NCI-H345 treated with DMSO at 0.1 percent for 48 hours (cell line): ENCODE results near the gene GAMT.

Source experiments
- DNase-seq: peaks from one replicate; lab custom pipeline; 2025; ENCODE audit not compliant: unreplicated experiment; lab: John Stamatoyannopoulos, UW

Gene GAMT

DNA sequence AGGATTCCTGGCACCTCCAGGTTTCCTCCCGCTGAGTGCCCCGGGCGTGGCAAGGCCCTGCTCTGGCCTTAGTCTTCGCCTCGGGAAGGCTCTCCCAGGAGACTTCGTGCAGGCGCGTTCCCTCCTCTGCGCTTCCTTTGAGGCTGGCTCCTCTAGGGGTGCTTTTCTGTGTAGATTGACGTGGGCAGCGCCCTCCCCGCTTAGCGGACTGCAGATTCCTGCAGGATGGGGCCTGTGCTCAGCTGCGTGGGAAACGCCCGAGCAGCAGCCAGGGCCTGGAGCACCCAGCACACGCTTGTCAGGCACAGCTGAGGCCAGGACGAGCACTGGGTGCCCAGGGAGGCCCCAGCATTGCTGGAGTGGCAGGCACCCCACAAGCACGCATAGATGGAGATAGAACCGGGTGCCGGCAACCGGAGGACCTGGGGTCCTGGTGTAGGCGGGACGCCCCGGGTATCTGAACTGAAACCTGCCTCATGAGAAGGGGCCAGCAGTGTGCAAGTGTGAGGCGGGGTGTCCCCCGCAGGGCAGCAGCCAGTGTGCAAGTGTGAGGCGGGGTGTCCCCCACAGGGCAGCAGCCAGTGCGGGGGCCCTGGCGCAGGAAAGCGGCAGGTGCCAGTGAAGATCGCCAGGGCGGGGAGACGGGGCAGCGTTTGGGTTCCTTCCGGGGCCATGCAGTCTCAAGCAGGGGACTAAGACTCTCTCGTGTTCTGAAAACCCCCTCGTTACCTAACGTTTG, 14.2 kb downstream of the GAMT start:
- DNase-seq: no peak

DNA sequence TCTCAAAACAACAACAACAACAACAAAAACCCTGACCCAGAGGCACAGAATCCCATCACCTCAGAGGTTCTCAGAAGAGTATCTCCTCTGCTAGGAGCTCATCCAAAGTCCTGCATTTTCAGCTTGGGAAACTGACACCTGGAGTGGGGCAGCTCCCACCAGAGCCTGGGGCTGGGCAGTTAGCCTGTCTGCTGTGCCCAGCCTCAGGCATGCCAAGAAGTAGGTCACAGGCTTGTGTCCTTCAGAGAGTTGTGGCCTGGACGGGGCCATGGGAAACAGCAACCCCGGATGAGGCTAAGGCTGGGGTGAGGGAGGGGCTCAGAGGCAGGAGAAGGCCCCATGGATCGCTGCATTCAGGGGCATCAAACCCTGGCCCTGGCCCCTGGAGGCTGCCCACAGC, 15.5 kb downstream of the GAMT start:
- DNase-seq: no peak

DNA sequence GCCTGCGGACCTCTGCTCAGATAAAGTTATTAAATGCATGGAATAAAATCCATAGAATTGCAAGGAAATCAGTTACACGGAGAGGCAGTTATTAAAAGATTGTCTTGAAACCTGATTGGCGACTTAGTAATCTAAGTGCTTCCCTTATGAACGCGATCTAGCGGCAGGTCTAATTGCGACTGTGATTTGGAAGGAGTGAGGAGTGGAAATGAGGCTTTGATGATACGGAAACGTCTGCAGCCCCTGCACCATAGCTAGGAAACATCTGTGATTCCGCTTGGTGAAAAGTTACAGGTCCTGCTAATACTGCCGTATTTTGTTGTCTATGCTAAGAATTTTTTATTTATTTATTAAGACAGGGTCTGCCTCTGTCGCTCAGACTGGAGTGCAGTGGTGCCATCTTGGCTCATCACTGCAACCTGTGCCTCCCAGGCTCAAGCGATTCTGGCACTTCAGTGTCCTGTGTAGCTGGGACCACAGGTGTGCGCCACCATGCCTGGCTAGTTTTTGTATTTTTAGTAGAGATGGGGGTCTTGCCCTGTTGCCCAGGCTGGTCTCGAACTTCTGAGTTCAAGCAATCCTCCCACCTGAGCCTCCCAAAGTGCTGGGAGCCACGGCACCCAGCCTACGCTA, 16.7 kb downstream of the GAMT start:
- no peak for DNase-seq

DNA sequence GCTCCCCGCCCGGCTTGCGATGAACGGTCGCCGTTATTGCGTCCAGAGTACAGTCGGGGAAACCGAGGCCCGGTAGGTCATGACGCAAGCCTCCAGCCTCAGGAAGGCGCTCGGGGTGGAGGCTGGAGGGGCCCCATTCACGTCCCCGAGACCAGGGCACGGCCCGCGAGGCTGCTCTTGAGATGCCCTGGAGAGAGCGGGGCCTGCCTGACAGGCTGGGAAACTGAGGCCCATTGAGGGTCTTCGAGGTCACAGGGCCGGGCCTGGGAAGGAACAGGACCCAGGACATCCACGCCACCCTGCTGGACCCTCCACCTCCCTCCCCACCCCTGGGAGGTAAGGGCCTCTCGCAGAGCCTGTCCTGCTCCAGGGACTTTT, 17.3 kb downstream of the GAMT start:
- no peak for DNase-seq

DNA sequence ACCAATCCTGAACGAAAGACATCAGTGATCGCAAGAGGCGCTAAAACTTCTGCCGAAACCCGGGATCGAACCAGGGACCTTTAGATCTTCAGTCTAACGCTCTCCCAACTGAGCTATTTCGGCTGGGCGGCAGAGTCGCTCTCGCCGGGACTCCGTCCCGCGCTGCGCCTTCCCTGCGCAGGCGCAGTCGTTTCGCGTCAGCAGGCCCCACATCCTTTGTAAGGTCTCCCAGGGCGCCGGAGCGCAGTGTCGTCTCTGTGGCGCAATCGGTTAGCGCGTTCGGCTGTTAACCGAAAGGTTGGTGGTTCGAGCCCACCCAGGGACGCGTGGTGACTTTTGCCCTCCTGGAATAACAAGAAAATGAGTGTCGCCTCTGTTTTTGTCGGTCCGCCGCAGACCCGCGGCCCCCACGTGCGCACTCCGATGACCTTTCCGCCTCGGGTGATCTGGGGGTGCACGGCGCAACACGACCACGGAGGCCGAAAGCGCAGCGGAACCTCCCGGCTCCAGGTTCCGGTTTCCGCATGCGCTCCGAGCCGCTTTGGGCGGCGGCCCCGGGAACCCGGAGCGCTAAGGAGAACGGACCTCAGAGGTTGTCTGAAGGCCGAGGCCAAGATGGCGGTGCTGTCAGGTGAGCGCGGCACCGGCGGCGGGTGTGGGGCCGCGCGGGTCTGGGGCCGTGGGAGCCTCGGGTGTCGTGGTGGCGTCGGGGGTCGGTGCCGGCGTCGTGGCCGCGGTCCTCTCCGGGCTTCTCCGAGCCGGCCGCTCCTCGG, 17.8 kb downstream of the GAMT start, which contains the start of gene NDUFS7:
Gene NDUFS7, plus strand, starts transcription at position 596 of the 773 bp plus-strand sequence. Its CDS starts 20 bp downstream, at position 616.
- peak; percentile 68 for DNase-seq

DNA sequence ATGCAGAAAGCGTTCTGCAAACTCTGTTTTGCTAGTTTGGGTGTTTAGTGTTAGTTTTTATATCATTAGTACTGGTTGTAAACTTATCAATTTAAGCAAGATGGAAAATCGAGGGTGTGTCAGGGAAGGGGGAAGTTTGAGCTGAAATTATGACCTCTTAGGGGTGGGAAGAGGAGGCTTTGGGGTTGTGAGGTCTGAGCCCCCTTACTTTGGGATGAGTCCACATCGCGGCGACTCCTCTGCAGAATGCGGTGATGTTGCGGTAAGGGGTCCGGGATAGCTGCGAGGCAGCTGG, 18.4 kb downstream of the GAMT start:
- no peak for DNase-seq

DNA sequence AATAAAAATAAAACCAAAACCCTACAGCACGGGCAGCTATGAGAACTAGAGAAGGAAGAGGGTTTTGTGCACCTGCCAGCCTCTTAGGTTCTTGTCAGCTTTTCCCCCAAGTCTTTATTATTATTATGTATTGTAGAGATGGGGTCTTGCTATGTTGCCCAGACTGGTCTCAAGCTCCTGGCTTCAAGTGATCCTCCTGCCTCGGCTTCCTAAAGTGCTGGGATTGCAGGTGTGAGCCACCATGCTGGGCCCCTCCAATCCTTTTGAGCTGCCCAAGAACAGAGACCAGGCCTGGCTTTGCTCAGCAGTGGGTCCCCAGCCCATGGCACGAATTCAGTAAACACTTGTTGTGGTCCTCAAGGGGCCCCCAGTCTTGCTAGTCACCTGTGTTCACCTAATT, 19.1 kb downstream of the GAMT start:
- no peak for DNase-seq

DNA sequence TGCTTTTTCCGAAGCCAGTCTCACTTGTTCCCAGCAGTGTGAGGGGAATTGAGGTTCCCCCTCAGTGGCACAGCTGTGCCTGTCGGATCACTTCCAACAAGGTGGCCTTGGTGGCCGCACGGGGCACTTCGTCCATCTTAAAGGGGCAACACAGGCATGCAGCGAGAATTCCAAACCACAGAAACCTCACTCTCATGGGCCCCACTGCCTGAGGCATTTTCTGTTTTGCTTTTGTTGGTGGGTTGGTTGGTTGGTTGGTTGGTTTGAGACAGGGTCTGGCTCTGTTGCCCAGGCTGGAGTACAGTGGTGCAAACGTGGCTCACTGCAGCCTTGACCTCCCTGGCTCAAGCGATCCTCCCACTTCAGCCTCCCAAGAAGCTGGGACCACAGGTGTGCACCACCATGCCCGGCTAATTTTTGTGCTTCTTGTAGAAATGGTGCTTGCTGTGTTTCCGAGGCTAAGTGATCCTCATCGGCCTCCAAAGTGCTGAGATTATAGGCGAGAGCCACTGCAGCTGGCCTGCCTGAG, 21.3 kb downstream of the GAMT start:
- DNase-seq: no peak

DNA sequence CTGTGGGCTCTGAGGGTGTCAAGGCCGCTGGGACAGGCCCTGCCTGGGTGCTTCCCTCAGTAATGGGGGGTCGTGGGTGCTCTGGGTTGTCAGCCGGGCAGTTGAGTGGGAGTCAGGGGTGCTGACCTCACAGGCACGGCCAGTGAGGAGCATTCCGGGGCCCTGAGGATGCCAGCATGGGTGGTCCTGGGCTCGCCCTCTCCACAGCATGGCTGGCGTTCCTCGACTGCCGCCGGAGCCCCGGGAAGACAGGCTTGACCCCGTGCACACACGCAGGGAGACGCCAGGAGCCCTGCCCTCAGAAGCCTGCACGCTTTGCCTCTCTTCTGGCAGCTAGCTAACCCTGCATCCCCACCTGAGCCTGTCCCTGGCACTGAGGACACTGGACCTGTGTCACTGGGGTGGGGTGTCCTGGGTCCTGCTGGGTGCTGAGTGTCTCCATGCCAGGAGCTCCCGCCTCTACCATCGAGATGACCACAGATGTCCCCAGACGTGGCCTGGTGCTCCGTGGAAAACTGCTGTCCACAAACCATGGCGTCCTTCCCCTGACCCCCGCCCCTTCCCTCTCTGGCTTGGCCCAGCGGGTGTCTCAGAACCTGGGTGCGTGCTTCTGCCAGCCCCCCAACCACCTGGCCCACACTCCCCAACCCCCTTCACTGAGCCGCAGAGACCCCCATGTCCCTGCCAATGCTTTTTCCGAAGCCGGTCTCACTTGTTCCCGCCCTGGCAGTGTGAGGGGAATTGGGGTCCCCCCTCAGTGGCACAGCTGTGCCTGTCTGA, 22.0 kb downstream of the GAMT start:
- DNase-seq: no peak

DNA sequence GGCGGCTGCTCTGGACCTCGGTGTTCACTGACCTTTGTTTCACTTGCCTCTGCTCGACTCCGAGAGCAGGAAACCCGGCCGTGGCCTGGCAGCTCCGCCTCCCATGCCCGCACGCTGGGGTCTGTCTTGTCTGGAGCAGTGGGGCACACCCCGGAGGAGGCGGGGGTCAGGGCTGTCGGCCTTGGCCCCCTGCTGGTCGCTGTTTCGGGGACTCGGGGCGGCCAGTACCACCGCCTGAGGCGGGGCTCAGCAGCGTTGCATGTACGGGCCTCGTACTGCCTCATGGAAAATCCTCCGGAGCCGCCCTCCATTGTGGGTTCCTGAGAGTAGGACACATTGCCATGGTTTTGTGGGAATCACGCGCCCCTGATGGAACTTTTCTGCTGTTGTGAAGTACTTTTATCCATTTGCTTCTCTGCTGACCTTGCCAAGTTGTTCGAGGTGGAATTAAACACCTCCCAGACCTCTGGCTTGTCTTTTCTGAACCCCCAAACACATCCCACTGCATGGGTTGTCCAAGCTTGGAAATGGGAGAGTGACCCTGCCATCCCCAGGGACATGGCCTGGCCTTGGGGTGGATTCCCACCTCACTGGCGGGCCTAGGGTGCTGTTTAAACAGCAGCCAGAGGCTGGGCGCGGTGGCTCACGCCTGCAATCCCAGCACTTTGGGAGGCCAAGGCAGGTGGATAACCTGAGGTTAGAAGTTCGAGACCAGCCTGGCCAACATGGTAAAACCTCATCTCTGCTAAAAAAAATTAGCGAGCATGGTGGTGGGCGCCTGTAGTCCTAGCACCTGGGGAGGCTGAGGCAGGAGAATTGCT, 23.2 kb downstream of the GAMT start:
- DNase-seq: no peak

DNA sequence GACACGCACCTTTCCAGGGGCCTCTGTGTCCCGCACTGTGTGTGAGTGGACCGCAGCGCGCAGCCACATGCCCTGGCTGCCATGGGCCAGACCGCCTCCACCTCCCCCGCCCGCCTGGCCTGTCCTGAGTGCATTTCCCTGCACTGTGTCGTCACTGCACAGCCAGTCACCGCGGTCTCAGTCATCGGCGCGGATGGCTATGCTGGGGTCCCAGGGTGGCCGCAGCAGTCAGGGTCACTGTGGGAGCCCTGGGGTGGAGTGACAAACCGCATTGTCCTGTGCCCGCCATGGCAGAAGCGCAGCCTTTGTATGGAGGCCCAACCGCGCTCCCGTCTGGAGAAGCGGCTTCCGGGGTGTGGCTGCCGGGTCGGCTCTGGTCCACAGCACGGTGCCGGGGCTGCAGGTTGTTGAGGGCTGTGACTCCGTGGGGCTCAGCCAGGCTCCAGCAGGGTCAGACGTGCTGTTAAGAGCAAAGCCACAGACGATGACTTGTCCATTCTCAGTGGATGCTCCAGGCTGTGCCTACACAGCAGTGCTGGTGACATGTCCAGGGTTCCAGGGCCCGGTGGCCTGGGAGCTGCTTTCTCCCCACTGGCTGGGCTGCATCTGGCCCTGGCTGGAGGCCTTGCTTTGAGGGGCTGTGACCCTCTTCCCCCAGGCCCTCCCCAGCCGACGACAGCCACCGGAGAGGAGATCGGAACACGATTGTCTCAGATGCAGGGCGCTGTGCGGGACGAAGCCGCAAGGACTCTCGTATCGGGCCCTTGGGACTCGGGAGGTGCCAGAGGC, 24.0 kb downstream of the GAMT start:
- no peak for DNase-seq

DNA sequence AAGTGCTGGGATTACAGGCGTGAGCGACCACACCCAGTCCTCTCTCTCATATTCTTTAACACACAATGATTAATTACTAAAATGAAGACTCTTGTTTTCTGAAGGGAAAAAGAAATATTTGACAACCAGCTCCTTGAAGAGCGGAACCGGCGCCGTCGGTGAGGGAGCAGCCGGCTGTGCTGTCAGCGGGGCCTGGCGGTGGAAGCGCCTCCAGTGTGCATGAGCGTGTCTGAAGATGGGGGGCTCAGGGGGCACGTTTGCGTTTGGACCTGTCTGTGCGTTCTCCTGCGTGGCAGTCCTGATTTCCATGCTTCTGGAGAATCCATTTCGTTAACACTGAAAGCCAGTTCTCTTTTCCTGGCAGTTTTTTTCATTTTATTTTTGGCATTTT, 24.9 kb downstream of the GAMT start:
- DNase-seq: no peak

DNA sequence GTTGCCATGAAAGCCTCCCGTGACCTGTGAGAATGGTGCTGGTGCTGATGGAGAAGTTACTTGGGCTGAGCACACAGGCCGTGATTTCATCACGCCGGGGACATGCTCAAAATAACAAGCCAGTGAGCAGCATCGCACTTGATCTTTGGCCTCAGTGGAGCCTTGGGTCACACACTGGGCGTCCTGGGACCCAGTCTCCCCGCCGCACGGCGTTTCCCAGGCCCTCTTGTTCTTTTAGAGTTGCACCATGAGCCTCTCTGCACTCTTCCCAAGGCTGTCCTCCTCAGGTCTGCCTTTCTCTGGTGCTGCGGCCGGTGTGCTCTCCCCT, 27.1 kb downstream of the GAMT start:
- DNase-seq: no peak

DNA sequence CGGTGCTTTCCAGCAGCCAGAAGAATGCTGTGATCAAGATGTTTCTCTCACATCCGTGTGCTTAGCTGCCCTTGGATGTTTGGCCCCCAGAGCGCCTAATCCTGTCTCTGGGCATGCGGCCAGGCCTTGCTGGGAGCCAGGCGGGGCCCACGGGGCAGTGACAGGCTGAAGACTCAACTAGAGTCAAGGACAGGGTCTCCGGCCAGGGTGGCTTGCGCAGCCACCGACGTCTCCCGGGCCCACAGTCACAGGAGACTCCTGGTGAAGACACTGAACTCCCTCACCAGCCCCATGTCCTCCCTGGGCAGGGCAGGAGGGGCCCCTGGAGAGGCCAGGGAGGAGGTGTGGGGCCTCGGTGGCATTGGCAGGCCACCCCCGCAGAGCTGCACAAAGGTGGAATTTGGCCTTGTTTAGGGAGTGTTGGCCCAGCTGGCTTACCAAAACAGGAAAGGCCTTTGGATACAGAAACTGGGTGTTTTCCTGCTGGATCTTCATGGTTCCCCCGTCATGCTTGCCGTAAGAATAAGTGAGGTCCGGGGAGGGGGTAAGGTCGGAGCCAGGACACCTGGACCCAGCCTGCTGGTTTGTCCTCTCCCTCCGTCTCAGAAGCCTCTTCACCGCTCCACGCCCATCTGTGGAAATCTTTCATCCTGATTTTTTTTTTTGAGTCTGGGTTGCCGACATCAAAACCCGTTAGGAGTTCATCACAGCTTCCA, 27.6 kb downstream of the GAMT start:
- no peak for DNase-seq

DNA sequence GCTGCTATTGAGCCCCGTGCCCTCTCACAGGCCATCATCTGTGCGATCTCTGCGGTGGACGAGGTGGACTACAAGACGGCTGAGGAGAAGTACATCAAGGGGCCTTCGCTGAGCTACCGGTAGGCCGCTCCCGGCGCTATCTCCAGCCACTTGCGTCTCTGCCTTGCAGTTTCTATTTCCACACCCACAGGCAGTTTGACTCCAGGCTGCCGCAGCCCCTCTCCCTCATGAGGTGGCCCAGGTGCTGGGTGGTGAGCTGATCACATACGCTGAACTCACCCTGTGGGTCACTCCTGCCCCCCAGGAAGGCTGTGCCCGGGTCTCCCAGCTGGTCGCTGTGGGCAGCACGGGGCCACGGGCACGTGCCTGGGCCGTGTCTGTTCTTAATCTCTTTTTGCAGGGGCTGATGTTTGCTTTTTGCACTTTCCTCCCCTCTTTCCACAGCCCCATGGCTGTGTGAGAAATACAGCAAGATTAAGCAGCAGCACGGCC, 28.3 kb downstream of the GAMT start:
- DNase-seq: no peak

DNA sequence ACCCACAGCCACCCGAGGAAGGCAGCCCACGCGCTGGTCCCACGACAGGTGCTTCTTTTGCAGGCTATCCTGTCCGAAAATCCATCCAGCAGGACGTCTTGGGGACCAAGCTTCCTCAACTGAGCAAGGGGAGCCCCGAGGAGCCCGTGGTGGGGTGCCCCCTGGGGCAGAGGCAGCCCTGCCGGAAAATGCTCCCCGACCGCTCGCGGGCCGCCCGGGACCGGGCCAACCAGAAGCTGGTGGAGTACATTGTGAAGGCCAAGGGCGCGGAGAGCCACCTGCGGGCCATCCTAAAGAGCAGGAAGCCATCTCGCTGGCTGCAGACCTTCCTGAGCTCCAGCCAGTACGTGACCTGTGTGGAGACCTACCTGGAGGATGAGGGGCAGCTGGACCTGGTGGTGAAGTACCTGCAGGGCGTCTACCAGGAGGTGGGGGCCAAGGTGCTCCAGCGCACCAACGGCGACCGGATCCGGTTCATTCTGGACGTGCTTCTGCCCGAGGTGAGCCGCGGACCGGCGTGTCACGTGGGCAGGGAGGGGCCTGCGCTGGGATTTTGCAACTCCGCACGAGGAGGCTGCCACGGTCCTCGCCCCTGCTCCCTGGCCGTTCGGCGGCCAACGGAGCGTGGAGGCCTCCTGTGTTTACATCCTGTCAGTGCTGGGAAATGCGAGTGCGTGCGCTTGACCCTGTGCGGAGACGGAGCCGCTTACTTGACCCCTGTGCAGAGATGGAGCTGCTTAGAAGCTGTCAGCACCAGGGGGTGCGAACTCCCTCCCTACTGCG, 30.6 kb downstream of the GAMT start:
- DNase-seq: no peak

DNA sequence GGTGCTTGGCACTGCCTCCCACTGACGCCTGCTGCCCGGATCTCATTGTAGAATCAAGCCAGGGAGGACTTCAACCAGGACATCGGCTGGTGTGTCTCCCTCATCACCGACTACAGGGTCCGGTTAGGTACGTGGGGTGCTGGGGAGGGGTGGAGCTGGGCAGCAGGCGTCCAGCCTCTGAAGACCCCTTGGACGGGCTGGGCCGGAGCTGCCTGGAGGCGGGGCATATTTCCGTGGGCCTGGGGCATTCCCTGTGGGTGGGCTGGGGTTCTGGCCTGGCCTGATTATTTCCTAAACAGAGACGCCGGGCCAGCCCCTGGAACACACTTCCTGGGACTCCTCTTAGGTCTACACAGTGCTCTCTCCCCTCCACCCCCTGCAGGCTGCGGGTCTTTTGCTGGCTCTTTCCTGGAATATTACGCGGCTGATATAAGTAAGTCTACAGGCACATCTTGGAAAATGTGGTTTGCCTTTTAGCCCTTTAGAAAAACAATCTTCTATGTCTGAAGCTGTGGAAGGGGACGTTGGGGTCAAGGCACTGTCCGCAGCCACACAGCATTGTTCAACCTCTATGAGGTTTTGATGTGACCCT, 32.0 kb downstream of the GAMT start:
- DNase-seq: no peak
